IMR-90 (cell line): ENCODE results near the gene RBMS3. TPM values are rescaled to one million over a fixed set of nuclear protein-coding genes. Genes with fewer than 3 reads are reported as not detected.
"Not testable (repeated sequence)": the region's sequence is repeated elsewhere in the genome, so short reads cannot be mapped to it uniquely, and the experiment has no call there.

Source experiments
- ATAC-seq: fragments of 200-7000 bp; cut with Tn5 transposase; 2 replicates; pipeline ENCODE4 v1.9.1; 2020; ENCODE audit warnings: low read depth, mild to moderate bottlenecking, moderate library complexity
- BruUV-seq: library from RNA; stranded (reverse); fragments of 400-500 nt; replicated peaks from 2 replicates; lab custom pipeline; 2021; lab: Mats Ljungman, UMichigan
- CTCF ChIA-PET: fragments of 300-600 bp; formaldehyde crosslinking; extraction: SDS; loops from one replicate; lab custom pipeline; 2021; ENCODE audit warnings: antibody characterized with exemption; lab: Yijun Ruan, JAX
- POLR2A ChIA-PET: fragments of 300-600 bp; sonication (Branson Sonifier 250); formaldehyde crosslinking; loops from one replicate; lab custom pipeline; 2022; ENCODE audit warnings: antibody characterized with exemption; ENCODE audit not compliant: unreplicated experiment; lab: Charles Lee
- DNase-seq: peaks from one replicate; pipeline ENCODE4 v3.0.0; 2013
- H2AFZ ChIP-seq: replicated peaks from 2 replicates; pipeline ENCODE3; 2013; ENCODE audit warnings: low read length, mild to moderate bottlenecking; ENCODE audit not compliant: poor library complexity
- H2AK5ac ChIP-seq: 2 replicates; pipeline ENCODE4 v1.6.1; 2013; ENCODE audit warnings: low read depth, low read length, inconsistent platforms
- H2AK9ac ChIP-seq: replicated peaks from 2 replicates; pipeline ENCODE3; 2013; ENCODE audit warnings: mild to moderate bottlenecking, low read depth, low read length, moderate library complexity; ENCODE audit not compliant: poor library complexity
- H2BK120ac ChIP-seq: 2 replicates; pipeline ENCODE4 v1.6.1; 2013; ENCODE audit warnings: low read depth, low read length, inconsistent platforms
- H2BK15ac ChIP-seq: 3 replicates; pipeline ENCODE4 v1.6.1; 2013; ENCODE audit warnings: low read depth, low read length, inconsistent platforms
- H2BK20ac ChIP-seq: 2 replicates; pipeline ENCODE4 v1.6.1; 2013; ENCODE audit warnings: low read depth, mild to moderate bottlenecking, inconsistent platforms, low read length, moderate library complexity
- H2BK5ac ChIP-seq: 2 replicates; pipeline ENCODE4 v1.6.1; 2013; ENCODE audit warnings: mild to moderate bottlenecking, low read depth, low read length, inconsistent platforms; ENCODE audit not compliant: poor library complexity, severe bottlenecking
- H3K14ac ChIP-seq: replicated peaks from 2 replicates; pipeline ENCODE4 v1.6.1; 2013; ENCODE audit warnings: low read depth, low read length, inconsistent platforms
- H3K18ac ChIP-seq: 2 replicates; pipeline ENCODE4 v1.6.1; 2013; ENCODE audit warnings: low read depth, low read length, control low read depth
- H3K23ac ChIP-seq: 2 replicates; pipeline ENCODE4 v1.6.1; 2013; ENCODE audit warnings: low read depth, low read length, inconsistent platforms
- H3K27ac ChIP-seq: 2 replicates; pipeline ENCODE4 v1.5.1; 2013; ENCODE audit warnings: mild to moderate bottlenecking, control low read depth, low read length; ENCODE audit not compliant: insufficient read depth
- H3K27me3 ChIP-seq: 2 replicates; pipeline ENCODE4 v1.6.1; 2013; ENCODE audit warnings: low read length; ENCODE audit not compliant: control insufficient read depth, insufficient read depth
- H3K36me3 ChIP-seq: 2 replicates; pipeline ENCODE4 v1.6.1; 2013; ENCODE audit warnings: low read length, mixed read lengths; ENCODE audit not compliant: control insufficient read depth, insufficient read depth
- H3K4ac ChIP-seq: 2 replicates; pipeline ENCODE4 v1.6.1; 2013; ENCODE audit warnings: low read depth, low read length, inconsistent platforms
- H3K4me1 ChIP-seq: 2 replicates; pipeline ENCODE4 v1.6.1; 2013; ENCODE audit warnings: low read length, mixed read lengths; ENCODE audit not compliant: control insufficient read depth, insufficient read depth
- H3K4me2 ChIP-seq: 2 replicates; pipeline ENCODE4 v1.6.1; 2013; ENCODE audit warnings: low read depth, mild to moderate bottlenecking, control low read depth, low read length, moderate library complexity
- H3K4me3 ChIP-seq: 2 replicates; pipeline ENCODE4 v1.5.1; 2013; ENCODE audit warnings: low read depth, mild to moderate bottlenecking, control low read depth, low read length, moderate library complexity; ENCODE audit not compliant: insufficient read depth
- H3K56ac ChIP-seq: 2 replicates; pipeline ENCODE4 v1.6.1; 2013; ENCODE audit warnings: low read length, inconsistent platforms; ENCODE audit not compliant: insufficient read depth; ENCODE audit errors: extremely low read depth
- H3K79me1 ChIP-seq, 2 experiments: 2 replicates each; pipeline ENCODE4 v1.6.1; 2013; ENCODE audit warnings: low read length in 2 of 2, inconsistent platforms in 1 of 2, low read depth in 1 of 2
- H3K9ac ChIP-seq: 2 replicates; pipeline ENCODE4 v1.6.1; 2013; ENCODE audit warnings: low read depth, low read length, control low read depth
- H3K9me1 ChIP-seq: 2 replicates; pipeline ENCODE4 v1.6.1; 2013; ENCODE audit warnings: low read length, inconsistent platforms; ENCODE audit not compliant: insufficient read depth
- H3K9me3 ChIP-seq: 2 replicates; pipeline ENCODE4 v1.6.1; 2013; ENCODE audit warnings: low read length; ENCODE audit not compliant: control insufficient read depth, insufficient read depth
- H4K20me1 ChIP-seq: 2 replicates; pipeline ENCODE4 v1.6.1; 2013; ENCODE audit warnings: low read length, inconsistent platforms; ENCODE audit not compliant: insufficient read depth
- H4K5ac ChIP-seq: 2 replicates; pipeline ENCODE4 v1.6.1; 2013; ENCODE audit warnings: mild to moderate bottlenecking, low read depth, low read length, control low read depth
- H4K8ac ChIP-seq, 2 experiments: 2 replicates each; pipeline ENCODE4 v1.6.1; 2013; ENCODE audit warnings: low read depth in 2 of 2, low read length in 2 of 2, control low read depth in 1 of 2, inconsistent platforms in 1 of 2
- H4K91ac ChIP-seq: 2 replicates; pipeline ENCODE4 v1.6.1; 2013; ENCODE audit warnings: low read depth, low read length, inconsistent platforms; ENCODE audit not compliant: insufficient read depth
- WGBS, 2 experiments: methylation state at CpG; one replicate each; pipeline versions ENCODE4 v1.1.5 to v1.1.7; 2013; ENCODE audit warnings: missing lambda C conversion rate in 2 of 2; ENCODE audit not compliant: insufficient read length in 1 of 2; ENCODE audit errors: extremely low coverage in 2 of 2; 5-methylcytosine and 5-hydroxymethylcytosine counted together
- dilution Hi-C: fragments of 300-500 bp; cut with HindIII; formaldehyde crosslinking; loops from one replicate; pipeline ENCODE4 v1.14.3; 2018; ENCODE audit warnings: low sequenced_read_pairs; ENCODE audit not compliant: unreplicated experiment
- in situ Hi-C: fragments of 300-500 bp; cut with MboI; formaldehyde crosslinking; loops from 3 replicates; pipeline ENCODE4 v1.14.3; 2019; ENCODE audit warnings: low sequenced_read_pairs, inconsistent platforms, mixed read lengths
- intact Hi-C: fragments of 100-400 bp; cut with micrococcal nuclease; formaldehyde crosslinking; loops from 2 replicates; pipeline ENCODE4 v1.10.0; 2022
- polyA plus RNA-seq, 3 experiments: library from polyadenylated mRNA; depleted of rRNA; stranded (reverse); fragments of >200 nt; gene quantifications; 2 replicates each; pipeline ENCODE4 v1.2.3, GENCODE V29; 2012; ENCODE audit warnings: low replicate concordance in 1 of 3
- total RNA-seq: library from RNA; depleted of rRNA; stranded (reverse); fragments of >200 nt; gene quantifications from 2 replicates; pipeline ENCODE4 v1.2.3, GENCODE V29; 2012

The RBMS3 gene
- total and polyA plus RNA-seq, 2 of the 4 experiments (the other 2 are of a cell fraction), result 15.2 to 127 TPM

DNA sequence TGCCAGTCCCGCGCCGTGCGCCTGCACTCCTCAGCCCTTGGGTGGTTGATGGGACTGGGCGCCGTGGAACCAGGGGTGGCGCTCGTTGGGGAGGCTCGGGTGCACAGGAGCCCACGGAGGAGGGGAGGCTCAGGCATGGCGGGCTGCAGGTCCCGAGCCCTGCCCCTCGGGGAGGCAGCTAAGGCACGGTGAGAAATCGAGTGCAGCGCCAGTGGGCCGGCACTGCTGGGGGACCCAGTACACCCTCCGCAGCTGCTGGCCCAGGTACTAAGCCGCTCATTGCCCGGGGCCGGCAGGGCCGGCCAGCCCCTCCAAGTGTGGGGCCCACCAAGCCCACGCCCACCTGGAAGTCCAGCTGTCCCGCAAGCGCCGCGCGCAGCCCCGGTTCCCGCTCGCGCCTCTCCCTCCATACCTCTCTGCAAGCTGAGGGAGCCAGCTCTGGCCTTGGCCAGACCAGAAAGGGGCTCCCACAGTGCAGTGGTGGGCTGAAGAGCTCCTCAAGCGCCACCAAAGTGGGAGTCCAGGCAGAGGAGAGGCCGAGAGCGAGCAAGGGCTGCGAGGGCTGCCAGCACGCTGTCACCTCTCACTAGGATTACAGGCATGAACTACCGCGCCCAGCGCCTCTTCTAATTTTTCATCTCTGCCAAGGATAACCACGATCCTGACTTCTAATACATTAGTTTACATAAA, 192.8 kb downstream of the RBMS3 start:
- CTCF ChIA-PET, H3K4me3 ChIP-seq, H4K91ac ChIP-seq, H3K4me1 ChIP-seq, H2AK5ac ChIP-seq, H4K20me1 ChIP-seq, intact Hi-C loops, H2AK9ac ChIP-seq, H3K14ac ChIP-seq, in situ Hi-C loops, H3K27me3 ChIP-seq, H3K18ac ChIP-seq, H3K56ac ChIP-seq, POLR2A ChIA-PET, H3K9me1 ChIP-seq, H3K36me3 ChIP-seq, H4K5ac ChIP-seq, H3K9me3 ChIP-seq, H2BK20ac ChIP-seq, H3K23ac ChIP-seq, H2AFZ ChIP-seq, BruUV-seq, H3K4me2 ChIP-seq, H2BK15ac ChIP-seq, dilution Hi-C loops, H3K4ac ChIP-seq, H3K9ac ChIP-seq, H2BK120ac ChIP-seq, ATAC-seq, DNase-seq, H4K8ac ChIP-seq, H3K27ac ChIP-seq, H2BK5ac ChIP-seq: not testable (repeated sequence)
- WGBS, 2 experiments, result 94% methylated on average over 7 of the region's 41 CpGs; no CpG with 5 or more reads in 1 of the 2 experiments
- H3K79me1 ChIP-seq, result peaks cover 3 to 29% of the 10 kb centered on the region in 2 experiments; a peak in 3 of 4 replicates
